ENCODE results near the gene FEV.

FEV gene

GRCh38 chr2:219018286-219018685 lies 33.3 kb upstream of the FEV start:
- no peak overlapping the region for H3K4me2 ChIP-seq
- H3K27me3 ChIP-seq, result no peaks in the 10 kb centered on the region
- H4K20me1 ChIP-seq, result peaks cover 5% of the 10 kb centered on the region; the same call in 1 of the 2 replicates
- no peaks in the 10 kb centered on the region for H3K4me1 ChIP-seq
- no peaks in the 10 kb centered on the region for H3K9me3 ChIP-seq
- no peaks in the 10 kb centered on the region for H3K36me3 ChIP-seq
- H3K27ac ChIP-seq, result no peak overlapping the region
- TF ChIP-seq Cebpa-rat (IDR thresholded peaks at IDR 0.05), result no peak
- H3K9ac ChIP-seq, result no peak overlapping the region
- no peak overlapping the region for H3K4me3 ChIP-seq

DNA sequence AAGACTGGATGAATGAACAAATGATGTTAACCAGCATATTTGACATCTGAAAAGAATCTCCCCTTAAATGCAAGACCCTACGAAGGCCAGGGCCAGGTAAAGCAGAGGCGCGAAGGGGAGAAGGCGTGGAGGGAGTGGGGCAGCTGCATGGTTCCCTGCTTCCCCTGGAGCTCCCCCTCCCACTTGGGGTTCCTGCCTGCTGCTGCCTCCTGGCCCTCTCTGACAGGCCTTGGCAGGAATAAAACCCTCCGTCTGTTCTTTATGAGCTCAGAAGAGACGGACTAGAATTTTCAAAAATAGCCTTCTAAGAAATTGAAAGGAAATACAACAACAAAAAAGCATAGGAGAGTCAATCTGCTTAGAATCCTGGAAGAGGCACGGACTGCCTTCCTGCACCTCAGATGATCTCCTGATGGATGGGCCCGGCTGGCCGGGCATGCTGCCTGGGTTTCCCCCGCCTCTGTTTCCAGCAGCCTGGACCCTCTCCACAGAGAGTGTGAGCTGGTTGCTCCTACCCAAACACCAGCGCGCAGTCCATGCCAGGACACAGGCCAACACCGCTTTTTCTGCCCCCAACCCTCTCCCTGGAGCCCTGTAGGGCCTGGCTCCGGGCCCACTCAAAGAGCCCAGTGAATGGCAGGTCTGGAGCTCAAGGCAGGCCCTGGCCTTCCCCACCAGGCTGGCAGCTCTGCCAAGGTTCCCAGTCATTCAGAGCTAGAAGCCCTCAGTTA lies 32.4 kb upstream of the FEV start:
- no peak overlapping the region for H3K4me3 ChIP-seq
- H3K4me2 ChIP-seq, result no peak overlapping the region
- no peak for TF ChIP-seq Cebpa-rat (IDR thresholded peaks at IDR 0.05)
- H3K4me1 ChIP-seq, result no peaks in the 10 kb centered on the region
- no peaks in the 10 kb centered on the region for H3K9me3 ChIP-seq
- no peaks in the 10 kb centered on the region for H3K27me3 ChIP-seq
- H3K9ac ChIP-seq, result no peak overlapping the region
- H3K36me3 ChIP-seq, result no peaks in the 10 kb centered on the region
- H3K27ac ChIP-seq, result no peak overlapping the region
- peaks cover 5% of the 10 kb centered on the region; the same call in 1 of the 2 replicates for H4K20me1 ChIP-seq

- no peaks in the 10 kb centered on the region for H3K4me1 ChIP-seq
- no peak for TF ChIP-seq Cebpa-rat (IDR thresholded peaks at IDR 0.05)
- no peak overlapping the region for H3K4me2 ChIP-seq
- H3K27me3 ChIP-seq, result no peaks in the 10 kb centered on the region
- H3K27ac ChIP-seq, result no peak overlapping the region
- H3K9me3 ChIP-seq, result no peaks in the 10 kb centered on the region
- H3K4me3 ChIP-seq, result no peak overlapping the region
- H3K9ac ChIP-seq, result no peak overlapping the region
- H3K36me3 ChIP-seq, result no peaks in the 10 kb centered on the region
- H4K20me1 ChIP-seq, result peaks cover 5% of the 10 kb centered on the region; the same call in 1 of the 2 replicates
Measured at GRCh38 chr2:219016721-219017120, 31.7 kb upstream of the FEV start.

GRCh38 chr2:219010873-219011272 lies 25.9 kb upstream of the FEV start:
- Histone ChIP-seq H3K4me3 (no peak overlapping the region), H3K27me3 (peaks cover 10% of the 10 kb centered on the region), H3K27ac (no peak overlapping the region), H3K4me1 (no peaks in the 10 kb centered on the region), H3K4me2 (no peak overlapping the region), H3K36me3 (no peaks in the 10 kb centered on the region), H3K9me3 (no peaks in the 10 kb centered on the region), H4K20me1 (peaks cover 4% of the 10 kb centered on the region; the same call in 1 of the 2 replicates), H3K9ac (no peak overlapping the region)
- no peak for TF ChIP-seq Cebpa-rat (IDR thresholded peaks at IDR 0.05)

- H3K4me2 ChIP-seq, result no peak overlapping the region
- H3K36me3 ChIP-seq, result no peaks in the 10 kb centered on the region
- H3K27me3 ChIP-seq, result peaks cover 16% of the 10 kb centered on the region
- H3K4me3 ChIP-seq, result no peak overlapping the region
- H3K4me1 ChIP-seq, result no peaks in the 10 kb centered on the region
- no peak overlapping the region for H3K27ac ChIP-seq
- H3K9me3 ChIP-seq, result no peaks in the 10 kb centered on the region
- TF ChIP-seq Cebpa-rat (IDR thresholded peaks at IDR 0.05), result no peak
- H4K20me1 ChIP-seq, result peaks cover 11% of the 10 kb centered on the region; the same call in 1 of the 2 replicates
- no peak overlapping the region for H3K9ac ChIP-seq
Measured at GRCh38 chr2:219010162-219010756, 25.3 kb upstream of the FEV start.

- Histone ChIP-seq H3K4me1 (no peaks in the 10 kb centered on the region), H3K27ac (no peak overlapping the region), H3K9ac (no peak overlapping the region), H3K36me3 (no peaks in the 10 kb centered on the region), H3K9me3 (no peaks in the 10 kb centered on the region), H3K4me2 (no peak overlapping the region), H3K4me3 (no peak overlapping the region), H4K20me1 (peaks cover 14% of the 10 kb centered on the region; the same call in 1 of the 2 replicates), H3K27me3 (peaks cover 24% of the 10 kb centered on the region)
- no peak for TF ChIP-seq Cebpa-rat (IDR thresholded peaks at IDR 0.05)
Measured at GRCh38 chr2:219009294-219009693, 24.3 kb upstream of the FEV start.

DNA sequence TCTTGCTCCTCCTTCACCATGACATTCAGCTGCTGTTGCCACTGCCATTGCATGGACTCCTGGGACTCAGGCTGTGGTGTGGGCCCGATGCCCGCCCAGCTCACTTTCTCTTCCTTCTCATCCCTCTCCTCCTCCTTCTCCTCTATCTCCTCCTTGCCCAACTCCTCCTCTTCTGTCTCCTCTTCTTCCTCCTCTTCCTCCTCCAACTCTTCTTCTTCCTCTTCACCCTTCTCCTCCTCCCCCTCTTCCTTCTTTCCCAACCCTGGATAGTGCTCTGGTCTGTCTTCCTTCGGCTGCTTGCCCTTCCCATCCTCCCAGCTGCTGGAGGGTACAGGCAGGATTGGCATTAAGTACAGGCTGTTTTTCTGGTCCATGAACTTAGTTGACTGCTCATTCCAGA lies 19.0 kb upstream of the FEV start:
- Histone ChIP-seq H3K9me3 (no peaks in the 10 kb centered on the region), H3K4me1 (peaks cover 5% of the 10 kb centered on the region; the same call in 1 of the 2 replicates), H3K27me3 (peaks cover 77% of the 10 kb centered on the region), H4K20me1 (peaks cover 66% of the 10 kb centered on the region), H3K9ac (no peak overlapping the region), H3K4me2 (no peak overlapping the region), H3K36me3 (no peaks in the 10 kb centered on the region), H3K4me3 (no peak overlapping the region), H3K27ac (no peak overlapping the region)
- no peak for TF ChIP-seq Cebpa-rat (IDR thresholded peaks at IDR 0.05)

DNA sequence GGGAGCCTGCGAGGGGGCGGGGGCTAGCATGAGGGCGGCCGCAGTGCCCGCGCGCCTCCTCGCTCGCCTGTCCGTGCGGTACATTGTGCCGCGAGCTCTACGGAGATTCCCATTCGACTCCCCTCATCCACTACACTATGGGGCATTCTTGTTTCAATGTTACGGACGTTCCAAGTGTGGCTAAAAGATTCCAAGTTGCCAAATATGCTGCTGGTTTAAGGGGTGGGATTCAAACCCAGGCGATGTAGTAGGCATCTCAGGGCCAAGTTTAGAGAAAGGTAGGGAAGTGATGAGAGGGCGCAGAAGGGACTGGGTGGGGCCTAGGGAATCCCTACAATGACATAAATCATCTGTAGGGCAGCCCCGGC lies 18.3 kb upstream of the FEV start:
- H3K4me3 ChIP-seq, result no peak overlapping the region
- TF ChIP-seq Cebpa-rat (IDR thresholded peaks at IDR 0.05), result no peak

GRCh38 chr2:219002395-219003266 lies 17.6 kb upstream of the FEV start:
- H3K27ac ChIP-seq, result no peak overlapping the region
- H3K27me3 ChIP-seq, result peaks cover 90% of the 10 kb centered on the region
- TF ChIP-seq Cebpa-rat (IDR thresholded peaks at IDR 0.05), result no peak
- H4K20me1 ChIP-seq, result peaks cover 66% of the 10 kb centered on the region
- H3K4me3 ChIP-seq, result no peak overlapping the region
- peaks cover 5% of the 10 kb centered on the region; the same call in 1 of the 2 replicates for H3K4me1 ChIP-seq
- H3K36me3 ChIP-seq, result no peaks in the 10 kb centered on the region
- no peak overlapping the region for H3K4me2 ChIP-seq
- no peak overlapping the region for H3K9ac ChIP-seq
- no peaks in the 10 kb centered on the region for H3K9me3 ChIP-seq

More for the DNA sequence above, 18.3 kb upstream of the FEV start:
- H3K27ac ChIP-seq, result no peak overlapping the region
- no peaks in the 10 kb centered on the region for H3K9me3 ChIP-seq
- no peaks in the 10 kb centered on the region for H3K36me3 ChIP-seq
- H3K4me2 ChIP-seq, result no peak overlapping the region
- peaks cover 66% of the 10 kb centered on the region for H4K20me1 ChIP-seq
- H3K27me3 ChIP-seq, result peaks cover 84% of the 10 kb centered on the region
- peaks cover 5% of the 10 kb centered on the region; the same call in 1 of the 2 replicates for H3K4me1 ChIP-seq
- no peak overlapping the region for H3K9ac ChIP-seq

All from BLaER1 (cell line).